GM10248 (cell line): Measurements from ENCODE around the gene ARSG.

Source experiments
- CTCF ChIA-PET: fragments of 300-600 bp; sonication (Branson Sonifier 250); formaldehyde crosslinking; extraction: SDS; loops from one replicate; lab custom pipeline; 2021; ENCODE audit warnings: antibody characterized with exemption; lab: Yijun Ruan, JAX
- POLR2A ChIA-PET: fragments of 350-650 bp; sonication (Branson Sonifier 250); formaldehyde crosslinking; extraction: SDS; loops from one replicate; lab custom pipeline; 2020; ENCODE audit warnings: antibody characterized with exemption; lab: Yijun Ruan, JAX
- DNase-seq: peaks from one replicate; pipeline ENCODE4 v3.0.0; 2012; ENCODE audit errors: extremely low spot score
- CTCF ChIP-seq: IDR thresholded peaks from 2 replicates; pipeline ENCODE4 v1.5.1; 2012; ENCODE audit warnings: mild to moderate bottlenecking, low read depth; ENCODE audit errors: extremely low read depth, missing control alignments, control extremely low read depth

ARSG gene

GRCh38 chr17:68378268-68379176 lies 87.2 kb downstream of the ARSG start:
- no peak for DNase-seq
- CTCF ChIA-PET, result no interaction called here
- no peak for TF ChIP-seq CTCF
- POLR2A ChIA-PET, result no interaction called here

GRCh38 chr17:68379177-68379510 lies 87.8 kb downstream of the ARSG start:
- ChIA-PET POLR2A (no interaction called here), CTCF (no interaction called here)
- no peak for DNase-seq
- no peak for TF ChIP-seq CTCF

- CTCF ChIA-PET, result interaction anchor here (0.7 to 1.1 kb wide), 3 partner anchors 19 to 200 kb away, joined by 3 to 4 read pairs (median 3); no protein-coding TSS in a partner anchor
- POLR2A ChIA-PET, result no interaction called here
- no peak for DNase-seq
These were observed 88.7 kb downstream of the ARSG start for GRCh38 chr17:68379692-68380677.

GRCh38 chr17:68381076-68381900 lies 90.0 kb downstream of the ARSG start:
- no peak for TF ChIP-seq CTCF
- ChIA-PET POLR2A (no interaction called here), CTCF (interaction anchor here (1.2 to 3.9 kb wide), 3 partner anchors 18 to 54 kb away, joined by 3 to 17 read pairs (median 3); no protein-coding TSS in a partner anchor)
- no peak for DNase-seq

More at GRCh38 chr17:68379692-68380677, 88.7 kb downstream of the ARSG start:
- TF ChIP-seq CTCF, result no peak

GRCh38 chr17:68382582-68383085 lies 91.3 kb downstream of the ARSG start:
- ChIA-PET POLR2A (no interaction called here), CTCF (interaction anchor here (1.2 to 3.9 kb wide), 4 partner anchors 16 to 53 kb away, joined by 3 to 17 read pairs (median 4); no protein-coding TSS in a partner anchor)
- no peak for DNase-seq
- TF ChIP-seq CTCF, result no peak
